ENCODE results near the gene PLCB1.
"Not testable (repeated sequence)": the region's sequence is repeated elsewhere in the genome, so short reads cannot be mapped to it uniquely, and the experiment has no call there.

The PLCB1 gene

DNA sequence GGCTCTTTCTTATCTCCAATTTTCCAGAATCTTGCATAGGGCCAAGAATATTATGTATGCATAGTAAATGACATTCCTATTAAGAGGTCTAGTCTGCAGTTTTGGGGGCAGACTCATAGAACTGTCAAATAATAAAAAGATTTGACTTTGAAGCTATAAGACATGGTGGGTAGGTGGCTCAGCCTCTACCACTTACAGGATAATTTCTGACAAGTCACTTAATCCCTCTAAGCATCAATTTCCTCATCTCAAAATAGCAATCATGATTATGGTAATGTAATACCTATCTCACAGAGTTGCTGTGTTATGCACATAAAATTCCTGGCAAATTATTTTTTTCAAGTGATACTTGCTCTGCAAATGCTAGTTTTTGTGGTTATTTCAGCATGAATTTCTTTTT is 329.1 kb downstream of the PLCB1 start:
- H3K4me3 ChIP-seq (ENCODE audit: low read length in 2 of 2), result no peak overlapping the region
- H3K27ac ChIP-seq (replicated peaks; ENCODE audit: low read length), result no peak overlapping the region
- H3K14ac ChIP-seq (ENCODE audit: low read length), result no peak overlapping the region
- no peak overlapping the region for H4K8ac ChIP-seq (ENCODE audit: low read depth, low read length)
- H2AK5ac ChIP-seq (ENCODE audit: low read depth, low read length), result no peak overlapping the region
- no peak overlapping the region for H2BK15ac ChIP-seq (ENCODE audit: low read length)
- no peak overlapping the region for H2BK12ac ChIP-seq (ENCODE audit: low read length)
- H3K9me3 ChIP-seq (replicated peaks in 1 of 2; ENCODE audit: control insufficient read depth in 2 of 2, insufficient read depth in 1 of 2, low read depth in 1 of 2, low read length in 2 of 2), result peaks cover 2% of the 10 kb centered on the region in 2 donors
- no peak overlapping the region for H2BK120ac ChIP-seq (ENCODE audit: low read depth, low read length)
- no peaks in the 10 kb centered on the region for H3K36me3 ChIP-seq (replicated peaks in 1 of 2; ENCODE audit: control insufficient read depth in 2 of 2, insufficient read depth in 2 of 2, low read length in 2 of 2)
- no peak overlapping the region for H3K4ac ChIP-seq (ENCODE audit: low read length)
- no peak overlapping the region for H2AFZ ChIP-seq (ENCODE audit: low read length)
- H3K79me1 ChIP-seq (ENCODE audit: low read depth, low read length), result no peaks in the 10 kb centered on the region
- no peak overlapping the region for H3K23ac ChIP-seq (ENCODE audit: low read depth, low read length, poor library complexity)
- H3K9ac ChIP-seq (ENCODE audit: low read depth, low read length, poor library complexity), result no peak overlapping the region
- H3K4me2 ChIP-seq (ENCODE audit: insufficient read depth, low read length, poor library complexity, severe bottlenecking), result no peak overlapping the region
- H3K4me1 ChIP-seq (ENCODE audit: control insufficient read depth in 2 of 2, insufficient read depth in 1 of 2, low read depth in 1 of 2, low read length in 2 of 2), result no peaks in the 10 kb centered on the region
- DNase-seq (ENCODE audit: low spot score), result no peak
- no peak overlapping the region for H3K18ac ChIP-seq (ENCODE audit: low read length)
- no peak overlapping the region for H2BK5ac ChIP-seq (ENCODE audit: low read length)
- H3K27me3 ChIP-seq (ENCODE audit: control insufficient read depth in 3 of 3, insufficient read depth in 3 of 3, low read depth in 1 of 3, low read length in 3 of 3), result no peaks in the 10 kb centered on the region
- no peak overlapping the region for H4K91ac ChIP-seq (ENCODE audit: low read depth, low read length, poor library complexity)

DNA sequence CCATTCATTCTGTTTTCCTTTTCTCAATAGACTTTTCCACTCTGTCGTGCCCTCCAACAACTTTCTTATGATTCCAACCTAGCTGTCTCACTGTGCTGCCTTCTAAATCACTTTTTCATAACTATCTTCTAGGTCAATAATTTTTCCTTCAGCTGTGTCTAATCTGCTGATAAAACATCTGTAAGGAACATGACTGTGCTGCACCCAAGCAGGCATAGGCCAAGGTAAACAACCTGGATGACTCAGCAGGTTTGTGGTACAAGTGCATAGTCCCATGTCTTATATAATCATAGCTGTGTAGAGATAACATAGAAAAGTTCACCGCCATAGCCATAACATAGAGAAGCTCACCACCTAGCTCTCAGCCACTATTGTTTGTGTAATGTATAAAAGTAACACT is 332.3 kb downstream of the PLCB1 start:
- Histone ChIP-seq H3K14ac (ENCODE audit: low read length) (no peak overlapping the region), H4K91ac (ENCODE audit: low read depth, low read length, poor library complexity) (no peak overlapping the region), H2BK15ac (ENCODE audit: low read length) (no peak overlapping the region), H3K4me1 (ENCODE audit: control insufficient read depth in 2 of 2, insufficient read depth in 1 of 2, low read depth in 1 of 2, low read length in 2 of 2) (no peaks in the 10 kb centered on the region), H4K8ac (ENCODE audit: low read depth, low read length) (no peak overlapping the region), H3K23ac (ENCODE audit: low read depth, low read length, poor library complexity) (no peak overlapping the region), H3K18ac (ENCODE audit: low read length) (no peak overlapping the region), H3K27me3 (ENCODE audit: control insufficient read depth in 3 of 3, insufficient read depth in 3 of 3, low read depth in 1 of 3, low read length in 3 of 3) (no peaks in the 10 kb centered on the region), H3K9ac (ENCODE audit: low read depth, low read length, poor library complexity) (no peak overlapping the region), H3K9me3 (replicated peaks in 1 of 2; ENCODE audit: control insufficient read depth in 2 of 2, insufficient read depth in 1 of 2, low read depth in 1 of 2, low read length in 2 of 2) (peaks cover 2% of the 10 kb centered on the region in 2 donors), H2BK12ac (ENCODE audit: low read length) (no peak overlapping the region), H2BK120ac (ENCODE audit: low read depth, low read length) (no peak overlapping the region), H3K4ac (ENCODE audit: low read length) (no peak overlapping the region), H3K27ac (replicated peaks; ENCODE audit: low read length) (no peak overlapping the region), H2BK5ac (ENCODE audit: low read length) (no peak overlapping the region), H3K4me2 (ENCODE audit: insufficient read depth, low read length, poor library complexity, severe bottlenecking) (no peak overlapping the region), H2AFZ (ENCODE audit: low read length) (no peak overlapping the region), H3K4me3 (ENCODE audit: low read length in 2 of 2) (no peak overlapping the region), H3K79me1 (ENCODE audit: low read depth, low read length) (no peaks in the 10 kb centered on the region), H3K36me3 (replicated peaks in 1 of 2; ENCODE audit: control insufficient read depth in 2 of 2, insufficient read depth in 2 of 2, low read length in 2 of 2) (no peaks in the 10 kb centered on the region), H2AK5ac (ENCODE audit: low read depth, low read length) (no peak overlapping the region)
- no peak for DNase-seq (ENCODE audit: low spot score)
- no CpG with 5 or more reads among the region's 2 CpGs for WGBS, 2 donors (ENCODE audit: extremely low coverage in 2 of 2, insufficient read length in 2 of 2, insufficient replicate concordance in 1 of 2)

DNA sequence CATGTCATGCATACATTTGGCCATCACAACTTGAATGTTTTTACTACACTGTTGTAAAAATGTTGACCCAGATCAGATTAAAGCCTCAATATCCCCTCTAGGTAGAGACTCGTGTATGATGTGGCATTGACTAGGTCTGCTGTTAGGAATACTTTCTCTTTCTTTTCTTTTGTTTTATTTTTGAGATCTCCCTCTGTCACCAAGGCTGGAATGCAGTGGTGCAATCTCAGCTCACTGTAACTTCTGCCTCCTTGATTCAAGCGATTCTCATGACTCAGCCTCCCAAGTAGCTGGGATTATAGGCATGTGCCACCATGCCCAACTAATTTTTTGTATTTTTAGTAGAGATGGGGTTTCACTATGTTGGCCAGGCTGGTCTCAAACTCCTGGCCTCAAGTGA is 334.7 kb downstream of the PLCB1 start:
- H3K18ac ChIP-seq (ENCODE audit: low read length); DNase-seq (ENCODE audit: low spot score); H3K36me3 ChIP-seq (replicated peaks in 1 of 2; ENCODE audit: control insufficient read depth in 2 of 2, insufficient read depth in 2 of 2, low read length in 2 of 2); H4K91ac ChIP-seq (ENCODE audit: low read depth, low read length, poor library complexity); H3K4ac ChIP-seq (ENCODE audit: low read length); H3K9ac ChIP-seq (ENCODE audit: low read depth, low read length, poor library complexity); H2AK5ac ChIP-seq (ENCODE audit: low read depth, low read length); H4K8ac ChIP-seq (ENCODE audit: low read depth, low read length); H3K4me2 ChIP-seq (ENCODE audit: insufficient read depth, low read length, poor library complexity, severe bottlenecking); H3K27me3 ChIP-seq (ENCODE audit: control insufficient read depth in 3 of 3, insufficient read depth in 3 of 3, low read depth in 1 of 3, low read length in 3 of 3); H3K4me1 ChIP-seq (ENCODE audit: control insufficient read depth in 2 of 2, insufficient read depth in 1 of 2, low read depth in 1 of 2, low read length in 2 of 2); H3K79me1 ChIP-seq (ENCODE audit: low read depth, low read length); H3K14ac ChIP-seq (ENCODE audit: low read length); H2BK15ac ChIP-seq (ENCODE audit: low read length); H2BK12ac ChIP-seq (ENCODE audit: low read length); H3K23ac ChIP-seq (ENCODE audit: low read depth, low read length, poor library complexity); H2BK5ac ChIP-seq (ENCODE audit: low read length); H2AFZ ChIP-seq (ENCODE audit: low read length); H3K27ac ChIP-seq (replicated peaks; ENCODE audit: low read length); H3K9me3 ChIP-seq (replicated peaks in 1 of 2; ENCODE audit: control insufficient read depth in 2 of 2, insufficient read depth in 1 of 2, low read depth in 1 of 2, low read length in 2 of 2); H2BK120ac ChIP-seq (ENCODE audit: low read depth, low read length); H3K4me3 ChIP-seq (ENCODE audit: low read length in 2 of 2): not testable (repeated sequence)
- WGBS, 2 donors (ENCODE audit: extremely low coverage in 2 of 2, insufficient read length in 2 of 2, insufficient replicate concordance in 1 of 2), result no CpG with 5 or more reads among the region's 2 CpGs

- Histone ChIP-seq H3K4me3 (ENCODE audit: low read length in 2 of 2) (no peak overlapping the region), H3K4ac (ENCODE audit: low read length) (no peak overlapping the region), H4K8ac (ENCODE audit: low read depth, low read length) (no peak overlapping the region), H2BK12ac (ENCODE audit: low read length) (no peak overlapping the region), H2AK5ac (ENCODE audit: low read depth, low read length) (no peak overlapping the region), H2BK5ac (ENCODE audit: low read length) (no peak overlapping the region), H2AFZ (ENCODE audit: low read length) (no peak overlapping the region), H4K91ac (ENCODE audit: low read depth, low read length, poor library complexity) (no peak overlapping the region), H3K18ac (ENCODE audit: low read length) (no peak overlapping the region), H3K27me3 (ENCODE audit: control insufficient read depth in 3 of 3, insufficient read depth in 3 of 3, low read depth in 1 of 3, low read length in 3 of 3) (no peaks in the 10 kb centered on the region), H3K36me3 (replicated peaks in 1 of 2; ENCODE audit: control insufficient read depth in 2 of 2, insufficient read depth in 2 of 2, low read length in 2 of 2) (no peaks in the 10 kb centered on the region), H2BK120ac (ENCODE audit: low read depth, low read length) (no peak overlapping the region), H3K27ac (replicated peaks; ENCODE audit: low read length) (no peak overlapping the region), H3K23ac (ENCODE audit: low read depth, low read length, poor library complexity) (no peak overlapping the region), H3K4me2 (ENCODE audit: insufficient read depth, low read length, poor library complexity, severe bottlenecking) (no peak overlapping the region), H3K79me1 (ENCODE audit: low read depth, low read length) (no peaks in the 10 kb centered on the region), H3K9ac (ENCODE audit: low read depth, low read length, poor library complexity) (no peak overlapping the region), H2BK15ac (ENCODE audit: low read length) (no peak overlapping the region), H3K9me3 (replicated peaks in 1 of 2; ENCODE audit: control insufficient read depth in 2 of 2, insufficient read depth in 1 of 2, low read depth in 1 of 2, low read length in 2 of 2) (no peaks in the 10 kb centered on the region), H3K14ac (ENCODE audit: low read length) (no peak overlapping the region), H3K4me1 (ENCODE audit: control insufficient read depth in 2 of 2, insufficient read depth in 1 of 2, low read depth in 1 of 2, low read length in 2 of 2) (no peaks in the 10 kb centered on the region)
- WGBS, 2 donors (ENCODE audit: extremely low coverage in 2 of 2, insufficient read length in 2 of 2, insufficient replicate concordance in 1 of 2), result no CpG with 5 or more reads among the region's 1 CpG
- DNase-seq (ENCODE audit: low spot score), result no peak
Observed at GRCh38 chr20:8470156-8470555, 338.1 kb downstream of the PLCB1 start.

Data from neuronal stem cell (in vitro differentiated cells).